CD14-positive monocyte (primary cell): ENCODE results near the gene TBX3. TPM values are rescaled to one million over a fixed set of nuclear protein-coding genes. Genes with fewer than 3 reads are reported as not detected.
A peak's percentile ranks its signal among the peaks of the same experiment; 100 is the strongest.

ENCODE experiments used
- DNase-seq, 3 donors: peaks; one replicate each; pipeline ENCODE4 v3.0.0-alpha.2; 2011 to 2022
- H2AFZ ChIP-seq: 2 replicates; pipeline ENCODE4 v1.6.0; 2012; ENCODE audit warnings: mild to moderate bottlenecking, low read depth, low read length, inconsistent platforms; ENCODE audit not compliant: insufficient read depth, poor library complexity, severe bottlenecking
- H3K27ac ChIP-seq, 2 donors: 1 replicate in 1 of 2; 2 replicates in 1 of 2; pipeline ENCODE4 v1.5.1; 2012 to 2013; ENCODE audit warnings: low read length in 2 of 2, control low read depth in 1 of 2, inconsistent platforms in 1 of 2, low read depth in 1 of 2, mild to moderate bottlenecking in 1 of 2
- H3K27me3 ChIP-seq, 2 donors: one replicate each; pipeline versions ENCODE4 v1.6.0 to v1.6.1; 2011 to 2013; ENCODE audit warnings: low read length in 2 of 2; ENCODE audit not compliant: control insufficient read depth in 2 of 2, insufficient read depth in 2 of 2
- H3K36me3 ChIP-seq, 2 donors: replicated peaks in 1 of 2; 1 replicate in 1 of 2; 2 replicates in 1 of 2; pipeline versions ENCODE4 v1.5.1 to v1.6.1; 2012 to 2013; ENCODE audit warnings: low read length in 2 of 2, control low read depth in 1 of 2, inconsistent platforms in 1 of 2, mild to moderate bottlenecking in 1 of 2; ENCODE audit not compliant: insufficient read depth in 2 of 2, control insufficient read depth in 1 of 2
- H3K4me1 ChIP-seq, 2 donors: 1 replicate in 1 of 2; 2 replicates in 1 of 2; pipeline versions ENCODE4 v1.5.1 to v1.6.1; 2012 to 2013; ENCODE audit warnings: low read length in 2 of 2, control low read depth in 1 of 2, inconsistent platforms in 1 of 2, mild to moderate bottlenecking in 1 of 2, moderate library complexity in 1 of 2; ENCODE audit not compliant: insufficient read depth in 2 of 2, control insufficient read depth in 1 of 2
- H3K4me2 ChIP-seq: replicated peaks from 2 replicates; pipeline ENCODE3; 2012; ENCODE audit warnings: low read length, moderate library complexity, mild to moderate bottlenecking; ENCODE audit not compliant: poor library complexity, severe bottlenecking; ENCODE audit errors: extremely low read depth
- H3K4me3 ChIP-seq, 3 experiments: fragments of 200-600 bp in 1 of 3; sonication (generic) in 1 of 3; replicated peaks in 1 of 3; 1 replicate in 2 of 3; 2 replicates in 1 of 3; pipeline ENCODE4 v1.5.1; 2011 to 2013; ENCODE audit warnings: low read length in 3 of 3, mild to moderate bottlenecking in 3 of 3, control low read depth in 2 of 3, low read depth in 2 of 3, inconsistent platforms in 1 of 3, moderate library complexity in 1 of 3
- H3K79me2 ChIP-seq: 2 replicates; pipeline ENCODE4 v1.6.0; 2012; ENCODE audit warnings: mild to moderate bottlenecking, control low read depth, inconsistent platforms, low read length, moderate library complexity; ENCODE audit not compliant: insufficient read depth
- H3K9ac ChIP-seq: 2 replicates; pipeline ENCODE4 v1.6.0; 2017; ENCODE audit warnings: low read length, mild to moderate bottlenecking; ENCODE audit not compliant: insufficient read depth, poor library complexity, severe bottlenecking
- H3K9me3 ChIP-seq, 2 donors: replicated peaks in 1 of 2; 1 replicate in 1 of 2; 2 replicates in 1 of 2; pipeline versions ENCODE4 v1.5.1 to v1.6.1; 2012 to 2013; ENCODE audit warnings: low read length in 2 of 2, control low read depth in 1 of 2; ENCODE audit not compliant: control insufficient read depth in 1 of 2, insufficient read depth in 1 of 2
- H4K20me1 ChIP-seq: 2 replicates; pipeline ENCODE4 v1.6.0; 2012; ENCODE audit warnings: mild to moderate bottlenecking, low read length, control low read depth, moderate library complexity; ENCODE audit not compliant: insufficient read depth
- H3K27ac Mint-ChIP-seq, 7 donors: one replicate each; pipeline ENCODE4 v1.8.0; 2020; ENCODE audit warnings: mild to moderate bottlenecking in 7 of 7, mixed read lengths in 7 of 7, moderate library complexity in 6 of 7, inconsistent platforms in 2 of 7
- H3K27me3 Mint-ChIP-seq, 3 donors: one replicate each; pipeline ENCODE4 v1.8.0; 2021 to 2022; ENCODE audit warnings: low read depth in 3 of 3, mild to moderate bottlenecking in 3 of 3, mixed read lengths in 3 of 3, moderate library complexity in 3 of 3, inconsistent platforms in 1 of 3
- H3K36me3 Mint-ChIP-seq, 2 donors: one replicate each; pipeline ENCODE4 v1.8.0; 2020; ENCODE audit warnings: mixed read lengths in 2 of 2, inconsistent platforms in 1 of 2, mild to moderate bottlenecking in 1 of 2
- H3K4me1 Mint-ChIP-seq: one replicate; pipeline ENCODE4 v1.8.0; 2020; ENCODE audit warnings: mild to moderate bottlenecking, mixed read lengths
- H3K4me3 Mint-ChIP-seq, 2 donors: one replicate each; pipeline ENCODE4 v1.8.0; 2020; ENCODE audit warnings: mild to moderate bottlenecking in 2 of 2, mixed read lengths in 2 of 2, moderate library complexity in 1 of 2
- H3K9me3 Mint-ChIP-seq, 7 donors: one replicate each; pipeline ENCODE4 v1.8.0; 2020 to 2022; ENCODE audit warnings: mixed read lengths in 7 of 7, mild to moderate bottlenecking in 6 of 7, moderate library complexity in 6 of 7, inconsistent platforms in 2 of 7
- CTCF ChIP-seq: fragments of 200-600 bp; IDR thresholded peaks from one replicate; pipeline ENCODE4 v1.8.0; 2022; ENCODE audit warnings: antibody characterized with exemption, mild to moderate bottlenecking
- WGBS: methylation state at CpG from one replicate; pipeline ENCODE4 v1.1.5; 2013; ENCODE audit warnings: missing lambda C conversion rate; ENCODE audit not compliant: insufficient coverage; 5-methylcytosine and 5-hydroxymethylcytosine counted together
- intact Hi-C, 2 donors: fragments of 100-400 bp; cut with micrococcal nuclease; formaldehyde crosslinking; loops; one replicate each; pipeline versions ENCODE4 v1.15.0 to v1.15.1; 2023
- polyA plus RNA-seq, 3 donors: library from polyadenylated mRNA; depleted of rRNA in 1 of 3; unstranded in 2 of 3; stranded (reverse) in 1 of 3; fragments of 300-500 nt in 2 of 3; fragments of >200 nt in 1 of 3; fragmentation: Illumina TruSeq in 2 of 3; gene quantifications; 1 replicate in 2 of 3; 2 replicates in 1 of 3; pipeline ENCODE4 v1.2.3, GENCODE V29; 2012 to 2021

TBX3 gene
- polyA plus RNA-seq, 3 donors, result 0.04 to 0.13 TPM; not detected in 1

GRCh38 chr12:114665411-114666260 lies 18.3 kb downstream of the TBX3 start:
- peaks cover 54 to 78% of the 10 kb centered on the region in 2 donors for H3K27me3 ChIP-seq
- Mint-ChIP-seq H3K27me3 (peaks cover 79 to 82% (median 80%) of the 10 kb centered on the region in 3 donors), H3K4me1 (peaks cover 8% of the 10 kb centered on the region), H3K4me3 (peak overlapping the region in 1 of 2 donors; percentile 64), H3K27ac (no peak overlapping the region), H3K9me3 (peaks cover 0 to 13% (median 3%) of the 10 kb centered on the region in 7 donors), H3K36me3 (peaks cover 0 to 2% of the 10 kb centered on the region in 2 donors)
- H3K79me2 ChIP-seq, result no peaks in the 10 kb centered on the region
- H3K9me3 ChIP-seq, result peaks cover 0 to 17% of the 10 kb centered on the region in 2 donors
- no peaks in the 10 kb centered on the region for H4K20me1 ChIP-seq
- peaks cover 0 to 2% of the 10 kb centered on the region in 2 donors for H3K4me1 ChIP-seq
- no peak overlapping the region for H2AFZ ChIP-seq
- no peak overlapping the region for H3K27ac ChIP-seq
- no peak overlapping the region for H3K4me3 ChIP-seq
- H3K36me3 ChIP-seq, result no peaks in the 10 kb centered on the region
- intact Hi-C loops, result loop anchor here in 1 of 2 donors (10.0 kb wide), 1 partner anchor 1089 kb away; no protein-coding TSS in a partner anchor
- H3K9ac ChIP-seq, result no peak overlapping the region
- WGBS, result 5% methylated on average over 43 of the region's 54 CpGs
- TF ChIP-seq CTCF, result no peak
- H3K4me2 ChIP-seq, result no peak overlapping the region
- no peak for DNase-seq

GRCh38 chr12:114664651-114665320 lies 19.2 kb downstream of the TBX3 start:
- intact Hi-C loops, result loop anchor here (5.0 to 10.0 kb wide), 2 partner anchors 1088 to 1090 kb away; no protein-coding TSS in a partner anchor
- peaks cover 8% of the 10 kb centered on the region for H3K4me1 Mint-ChIP-seq

More at GRCh38 chr12:114664651-114665320, 19.2 kb downstream of the TBX3 start:
- Mint-ChIP-seq H3K4me3 (peak overlapping the region in 1 of 2 donors; percentile 71), H3K36me3 (peaks cover 0 to 2% of the 10 kb centered on the region in 2 donors), H3K9me3 (peaks cover 0 to 13% (median 3%) of the 10 kb centered on the region in 7 donors), H3K27ac (no peak overlapping the region), H3K27me3 (peaks cover 72 to 76% (median 75%) of the 10 kb centered on the region in 3 donors)
- no peak overlapping the region for H3K4me2 ChIP-seq
- WGBS, result 4% methylated on average over 37 of the region's 47 CpGs
- H3K9ac ChIP-seq, result no peak overlapping the region
- peaks cover 0 to 17% of the 10 kb centered on the region in 2 donors for H3K9me3 ChIP-seq
- no peak for TF ChIP-seq CTCF
- no peak overlapping the region for H3K27ac ChIP-seq
- H3K4me3 ChIP-seq, result no peak overlapping the region
- H3K36me3 ChIP-seq, result no peaks in the 10 kb centered on the region
- H3K4me1 ChIP-seq, result peaks cover 0 to 2% of the 10 kb centered on the region in 2 donors
- no peaks in the 10 kb centered on the region for H3K79me2 ChIP-seq
- H2AFZ ChIP-seq, result no peak overlapping the region
- DNase-seq, result no peak
- H3K27me3 ChIP-seq, result peaks cover 45 to 69% of the 10 kb centered on the region in 2 donors
- H4K20me1 ChIP-seq, result no peaks in the 10 kb centered on the region
